Measurements from ENCODE around the gene FIZ1.
"Not testable (repeated sequence)": the region's sequence is repeated elsewhere in the genome, so short reads cannot be mapped to it uniquely, and the experiment has no call there.

DNA sequence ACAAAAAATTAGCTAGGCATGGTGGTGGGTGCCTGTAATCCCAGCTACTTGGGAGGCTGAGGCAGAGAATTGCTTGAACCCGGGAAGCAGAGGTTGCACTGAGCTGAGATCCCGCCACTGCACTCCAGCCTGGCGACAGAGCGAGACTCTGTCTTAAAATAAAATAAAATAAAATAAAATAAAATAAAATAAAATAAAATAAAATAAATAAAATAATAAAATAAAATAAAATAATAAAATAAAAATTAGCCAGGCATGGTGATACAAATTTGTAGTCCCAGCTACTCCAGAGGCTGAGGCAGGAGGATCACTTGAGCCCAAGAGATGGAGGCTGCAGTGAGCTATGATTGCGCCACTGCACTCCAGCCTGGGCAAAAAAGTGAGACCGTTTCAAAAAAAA is 25.4 kb downstream of the FIZ1 start:
- TF ChIP-seq, protein P1, sequence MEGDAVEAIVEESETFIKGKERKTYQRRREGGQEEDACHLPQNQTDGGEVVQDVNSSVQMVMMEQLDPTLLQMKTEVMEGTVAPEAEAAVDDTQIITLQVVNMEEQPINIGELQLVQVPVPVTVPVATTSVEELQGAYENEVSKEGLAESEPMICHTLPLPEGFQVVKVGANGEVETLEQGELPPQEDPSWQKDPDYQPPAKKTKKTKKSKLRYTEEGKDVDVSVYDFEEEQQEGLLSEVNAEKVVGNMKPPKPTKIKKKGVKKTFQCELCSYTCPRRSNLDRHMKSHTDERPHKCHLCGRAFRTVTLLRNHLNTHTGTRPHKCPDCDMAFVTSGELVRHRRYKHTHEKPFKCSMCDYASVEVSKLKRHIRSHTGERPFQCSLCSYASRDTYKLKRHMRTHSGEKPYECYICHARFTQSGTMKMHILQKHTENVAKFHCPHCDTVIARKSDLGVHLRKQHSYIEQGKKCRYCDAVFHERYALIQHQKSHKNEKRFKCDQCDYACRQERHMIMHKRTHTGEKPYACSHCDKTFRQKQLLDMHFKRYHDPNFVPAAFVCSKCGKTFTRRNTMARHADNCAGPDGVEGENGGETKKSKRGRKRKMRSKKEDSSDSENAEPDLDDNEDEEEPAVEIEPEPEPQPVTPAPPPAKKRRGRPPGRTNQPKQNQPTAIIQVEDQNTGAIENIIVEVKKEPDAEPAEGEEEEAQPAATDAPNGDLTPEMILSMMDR (IDR thresholded peaks at IDR 0.05; ENCODE audit: low read depth, low read length, missing input control): not testable (repeated sequence)
- TF ChIP-seq TAF1 (conservative IDR thresholded peaks at IDR 0.05); REST (IDR thresholded peaks at IDR 0.05); RAD21 (IDR thresholded peaks at IDR 0.05); JUND (IDR thresholded peaks at IDR 0.05): not testable (repeated sequence)
- TF ChIP-seq, protein P2, sequence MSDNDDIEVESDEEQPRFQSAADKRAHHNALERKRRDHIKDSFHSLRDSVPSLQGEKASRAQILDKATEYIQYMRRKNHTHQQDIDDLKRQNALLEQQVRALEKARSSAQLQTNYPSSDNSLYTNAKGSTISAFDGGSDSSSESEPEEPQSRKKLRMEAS (IDR thresholded peaks at IDR 0.05): not testable (repeated sequence)

All from liver (tissue), 3 donors.